HEK293 (cell line): Measurements from ENCODE around the gene EHD1.

ENCODE experiments used
- CTCF ChIA-PET: fragments of 350-600 bp; formaldehyde crosslinking; extraction: SDS; loops from one replicate; lab custom pipeline; 2021; ENCODE audit warnings: antibody characterized with exemption; lab: Yijun Ruan, JAX
- POLR2A ChIA-PET: fragments of 300-600 bp; formaldehyde crosslinking; extraction: SDS; loops from one replicate; lab custom pipeline; 2020; ENCODE audit warnings: antibody characterized with exemption, inconsistent platforms; lab: Yijun Ruan, JAX
- H3K27ac ChIP-seq: fragments of 200-500 bp; sonication (Bioruptor generic); 2 replicates; pipeline ENCODE4 v1.5.1; 2014; ENCODE audit warnings: low read depth, low read length, control low read depth, inconsistent platforms; ENCODE audit errors: extremely low read depth
- H3K36me3 ChIP-seq, 2 experiments: fragments of 200-500 bp in 1 of 2; sonication (Bioruptor generic) in 1 of 2; 1 replicate in 1 of 2; 2 replicates in 1 of 2; pipeline ENCODE4 v1.5.1; 2014 to 2017; ENCODE audit warnings: inconsistent platforms in 2 of 2, low read length in 2 of 2; ENCODE audit not compliant: control insufficient read depth in 2 of 2, insufficient read depth in 1 of 2
- H3K4me1 ChIP-seq: fragments of 200-500 bp; sonication (Bioruptor generic); 2 replicates; pipeline ENCODE4 v1.5.1; 2014; ENCODE audit warnings: mild to moderate bottlenecking, low read length, inconsistent platforms; ENCODE audit not compliant: control insufficient read depth, insufficient read depth
- H3K4me3 ChIP-seq: 2 replicates; pipeline ENCODE4 v1.5.1; 2011; ENCODE audit warnings: low read depth, mild to moderate bottlenecking, control low read depth, low read length, moderate library complexity
- H3K9me3 ChIP-seq: fragments of 200-500 bp; sonication (Bioruptor generic); 2 replicates; pipeline ENCODE4 v1.5.1; 2014; ENCODE audit warnings: low read depth, low read length, inconsistent platforms; ENCODE audit not compliant: control insufficient read depth, insufficient read depth
- AEBP2 ChIP-seq: fragments of 450-650 bp; formaldehyde crosslinking; IDR thresholded peaks from 2 replicates; pipeline ENCODE4 v1.5.1; 2016; ENCODE audit warnings: missing biosample characterization, missing genetic modification characterization, borderline replicate concordance
- KLF16 ChIP-seq: fragments of 450-650 bp; formaldehyde crosslinking; IDR thresholded peaks from 2 replicates; pipeline ENCODE4 v1.5.1; 2017; ENCODE audit warnings: missing biosample characterization, missing genetic modification characterization
- MYNN ChIP-seq: fragments of 450-650 bp; formaldehyde crosslinking; IDR thresholded peaks from 2 replicates; pipeline ENCODE4 v1.5.1; 2016; ENCODE audit warnings: missing biosample characterization, missing genetic modification characterization, borderline replicate concordance
- SP2 ChIP-seq: fragments of 450-650 bp; formaldehyde crosslinking; IDR thresholded peaks from 2 replicates; pipeline ENCODE4 v1.5.1; 2016; ENCODE audit warnings: missing biosample characterization, missing genetic modification characterization
- ZBTB48 ChIP-seq: fragments of 450-650 bp; formaldehyde crosslinking; IDR thresholded peaks from 2 replicates; pipeline ENCODE4 v1.5.1; 2016; ENCODE audit warnings: missing biosample characterization, missing genetic modification characterization
- ZNF19 ChIP-seq: fragments of 450-650 bp; formaldehyde crosslinking; IDR thresholded peaks from 2 replicates; pipeline ENCODE4; 2016; ENCODE audit warnings: missing biosample characterization, missing genetic modification characterization, low read depth
- ZNF221 ChIP-seq: fragments of 450-650 bp; formaldehyde crosslinking; IDR thresholded peaks from 2 replicates; pipeline ENCODE4 v1.5.1; 2017; ENCODE audit warnings: missing biosample characterization, missing genetic modification characterization, borderline replicate concordance
- ZNF223 ChIP-seq: fragments of 450-650 bp; formaldehyde crosslinking; IDR thresholded peaks from 2 replicates; pipeline ENCODE4 v1.5.1; 2016; ENCODE audit warnings: missing biosample characterization, missing genetic modification characterization
- ZNF280C ChIP-seq: fragments of 450-650 bp; formaldehyde crosslinking; IDR thresholded peaks from 2 replicates; pipeline ENCODE4 v1.5.1; 2016; ENCODE audit warnings: missing biosample characterization, missing genetic modification characterization
- ZNF302 ChIP-seq: fragments of 450-650 bp; formaldehyde crosslinking; IDR thresholded peaks from 2 replicates; pipeline ENCODE4 v1.5.1; 2016; ENCODE audit warnings: missing biosample characterization, missing genetic modification characterization, low read depth
- ZNF449 ChIP-seq: fragments of 450-650 bp; formaldehyde crosslinking; IDR thresholded peaks from 2 replicates; pipeline ENCODE4 v1.5.1; 2017; ENCODE audit warnings: missing biosample characterization, mild to moderate bottlenecking, missing genetic modification characterization, moderate library complexity
- ZNF514 ChIP-seq: fragments of 450-650 bp; formaldehyde crosslinking; IDR thresholded peaks from 2 replicates; pipeline ENCODE4 v1.5.1; 2016; ENCODE audit warnings: missing biosample characterization, missing genetic modification characterization
- ZNF664 ChIP-seq: fragments of 450-650 bp; formaldehyde crosslinking; IDR thresholded peaks from 2 replicates; pipeline ENCODE4 v1.5.1; 2016; ENCODE audit warnings: missing biosample characterization, missing genetic modification characterization
- ZNF747 ChIP-seq: fragments of 450-650 bp; formaldehyde crosslinking; IDR thresholded peaks from 2 replicates; pipeline ENCODE4 v1.5.1; 2016; ENCODE audit warnings: missing biosample characterization, missing genetic modification characterization
- ZNF76 ChIP-seq: fragments of 450-650 bp; formaldehyde crosslinking; IDR thresholded peaks from 2 replicates; pipeline ENCODE4; 2016; ENCODE audit warnings: low read depth, missing biosample characterization, missing genetic modification characterization, borderline replicate concordance
- TF ChIP-seq, protein P1 (sequence below): fragments of 450-650 bp; formaldehyde crosslinking; optimal IDR thresholded peaks from 2 replicates; pipeline ENCODE3; 2016; ENCODE audit warnings: missing biosample characterization, mild to moderate bottlenecking, missing genetic modification characterization
- TF ChIP-seq, protein P2 (sequence below): fragments of 450-650 bp; formaldehyde crosslinking; IDR thresholded peaks from 2 replicates; pipeline ENCODE4 v1.5.1; 2016; ENCODE audit warnings: missing biosample characterization, missing genetic modification characterization
- TF ChIP-seq, protein P3 (sequence below): fragments of 450-650 bp; formaldehyde crosslinking; IDR thresholded peaks from 2 replicates; pipeline ENCODE4 v1.5.1; 2016; ENCODE audit warnings: missing biosample characterization, missing genetic modification characterization
- TF ChIP-seq, protein P4 (sequence below): fragments of 450-650 bp; formaldehyde crosslinking; IDR thresholded peaks from 2 replicates; pipeline ENCODE4 v1.5.1; 2016; ENCODE audit warnings: missing biosample characterization, missing genetic modification characterization

The EHD1 gene

DNA sequence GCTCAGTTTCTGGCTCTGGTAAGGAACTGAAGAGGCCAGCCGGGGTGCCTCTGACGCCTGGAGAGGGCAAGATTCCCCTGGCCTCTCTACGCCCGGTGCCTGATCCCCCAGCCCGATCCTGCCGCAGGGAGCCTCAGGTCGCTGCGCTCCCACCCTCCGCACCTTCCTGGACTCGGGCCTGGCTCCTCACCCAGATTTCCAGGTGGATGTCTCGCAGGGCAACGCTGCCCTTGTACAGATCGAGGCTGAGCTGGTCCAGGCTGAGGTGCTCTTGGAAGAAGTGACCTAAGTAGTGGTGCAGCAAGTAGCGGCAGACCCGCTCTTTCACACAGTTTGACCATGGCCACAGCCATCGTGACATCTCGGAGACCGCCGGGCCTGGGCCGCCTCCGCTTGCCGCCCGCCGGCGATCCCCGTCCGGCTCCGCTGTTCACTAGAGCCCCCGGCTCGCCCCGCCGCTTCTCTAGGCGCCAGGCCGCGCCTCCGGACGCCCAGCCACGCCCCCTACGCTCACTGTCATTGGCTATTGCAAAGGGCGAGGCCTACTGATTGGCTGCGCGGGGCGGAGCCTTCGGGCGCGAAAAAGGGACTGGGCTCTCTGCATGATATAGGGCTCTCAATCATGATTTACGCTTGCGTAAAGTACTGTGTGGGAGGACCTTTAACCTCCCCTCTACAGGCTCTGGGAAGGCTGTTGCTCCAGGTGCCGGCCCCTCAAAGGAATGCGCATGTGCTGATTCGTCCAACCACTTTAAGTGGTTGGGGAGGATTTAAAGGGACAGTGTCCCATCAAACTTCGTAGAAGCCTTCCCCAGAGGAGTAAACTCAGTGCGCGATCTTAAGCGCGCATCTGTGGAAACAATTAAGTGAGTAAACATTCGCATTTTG lies 38.6 kb upstream of the EHD1 start, which contains the start of gene ATG2A (continued):
- TF ChIP-seq ZNF280C (tag by site-specific recombination), result no peak
- peak; percentile 87 for TF ChIP-seq KLF16 (tag by site-specific recombination)
- TF ChIP-seq, protein P1, sequence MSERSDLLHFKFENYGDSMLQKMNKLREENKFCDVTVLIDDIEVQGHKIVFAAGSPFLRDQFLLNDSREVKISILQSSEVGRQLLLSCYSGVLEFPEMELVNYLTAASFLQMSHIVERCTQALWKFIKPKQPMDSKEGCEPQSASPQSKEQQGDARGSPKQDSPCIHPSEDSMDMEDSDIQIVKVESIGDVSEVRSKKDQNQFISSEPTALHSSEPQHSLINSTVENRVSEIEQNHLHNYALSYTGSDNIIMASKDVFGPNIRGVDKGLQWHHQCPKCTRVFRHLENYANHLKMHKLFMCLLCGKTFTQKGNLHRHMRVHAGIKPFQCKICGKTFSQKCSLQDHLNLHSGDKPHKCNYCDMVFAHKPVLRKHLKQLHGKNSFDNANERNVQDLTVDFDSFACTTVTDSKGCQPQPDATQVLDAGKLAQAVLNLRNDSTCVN (tag by site-specific recombination), result peak; percentile 39
- peak; percentile 93 for TF ChIP-seq SP2 (tag by site-specific recombination)

DNA sequence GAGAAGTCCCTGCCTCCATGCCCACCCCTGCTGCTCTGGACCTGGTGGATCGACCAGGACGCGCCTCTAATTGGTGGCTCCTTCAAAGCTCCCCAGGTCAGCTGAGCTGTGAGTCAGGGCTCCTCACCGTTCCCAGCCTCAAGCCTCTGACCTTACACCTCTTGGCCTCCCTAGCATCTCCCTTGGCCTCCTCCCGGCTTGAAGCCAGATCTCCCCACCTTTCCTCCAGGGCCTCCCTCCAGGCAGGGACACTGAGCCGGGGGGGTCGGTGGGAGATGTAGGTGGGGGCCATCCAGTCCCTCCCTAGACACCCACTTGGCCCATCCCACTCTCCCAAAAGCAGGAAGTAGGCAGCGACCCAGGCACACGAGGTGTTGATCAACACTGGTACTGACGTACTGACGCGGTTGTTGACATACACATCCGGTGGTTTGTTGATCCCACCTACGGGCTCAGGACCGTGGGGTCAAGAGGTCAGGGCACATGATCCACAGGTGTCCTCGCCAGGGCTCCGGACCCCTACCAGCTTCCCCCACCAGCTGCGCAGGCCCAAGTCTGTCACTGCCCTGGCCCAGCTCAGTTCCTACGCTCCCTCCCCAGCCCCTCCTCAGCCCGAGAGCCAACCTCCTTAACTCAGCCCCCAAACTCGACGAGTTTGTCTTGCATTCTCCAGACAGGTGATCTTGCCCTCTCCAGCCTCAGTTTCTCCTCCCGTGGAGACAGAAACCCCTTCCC lies 37.8 kb upstream of the EHD1 start:
- peaks cover 0 to 32% of the 10 kb centered on the region in 2 experiments; a peak in 1 of 3 replicates for H3K36me3 ChIP-seq
- no peaks in the 10 kb centered on the region for H3K4me1 ChIP-seq
- H3K9me3 ChIP-seq, result no peaks in the 10 kb centered on the region
- peak overlapping the region; percentile 86 for H3K4me3 ChIP-seq
- CTCF ChIA-PET, result interaction anchor here (0.5 to 1.4 kb wide), 6 partner anchors 22 to 115 kb away, joined by 3 to 5 read pairs (median 4); partner anchors contain the start of gene BATF2
- POLR2A ChIA-PET, result interaction anchor here (0.6 to 1.3 kb wide), 3 partner anchors 16 to 138 kb away, joined by 3 to 4 read pairs (median 4); partner anchors contain the start of gene SF1
- H3K27ac ChIP-seq, result peak overlapping the region; percentile 63
- TF ChIP-seq ZNF76, result no peak
- TF ChIP-seq AEBP2, result no peak
- TF ChIP-seq, protein P2, sequence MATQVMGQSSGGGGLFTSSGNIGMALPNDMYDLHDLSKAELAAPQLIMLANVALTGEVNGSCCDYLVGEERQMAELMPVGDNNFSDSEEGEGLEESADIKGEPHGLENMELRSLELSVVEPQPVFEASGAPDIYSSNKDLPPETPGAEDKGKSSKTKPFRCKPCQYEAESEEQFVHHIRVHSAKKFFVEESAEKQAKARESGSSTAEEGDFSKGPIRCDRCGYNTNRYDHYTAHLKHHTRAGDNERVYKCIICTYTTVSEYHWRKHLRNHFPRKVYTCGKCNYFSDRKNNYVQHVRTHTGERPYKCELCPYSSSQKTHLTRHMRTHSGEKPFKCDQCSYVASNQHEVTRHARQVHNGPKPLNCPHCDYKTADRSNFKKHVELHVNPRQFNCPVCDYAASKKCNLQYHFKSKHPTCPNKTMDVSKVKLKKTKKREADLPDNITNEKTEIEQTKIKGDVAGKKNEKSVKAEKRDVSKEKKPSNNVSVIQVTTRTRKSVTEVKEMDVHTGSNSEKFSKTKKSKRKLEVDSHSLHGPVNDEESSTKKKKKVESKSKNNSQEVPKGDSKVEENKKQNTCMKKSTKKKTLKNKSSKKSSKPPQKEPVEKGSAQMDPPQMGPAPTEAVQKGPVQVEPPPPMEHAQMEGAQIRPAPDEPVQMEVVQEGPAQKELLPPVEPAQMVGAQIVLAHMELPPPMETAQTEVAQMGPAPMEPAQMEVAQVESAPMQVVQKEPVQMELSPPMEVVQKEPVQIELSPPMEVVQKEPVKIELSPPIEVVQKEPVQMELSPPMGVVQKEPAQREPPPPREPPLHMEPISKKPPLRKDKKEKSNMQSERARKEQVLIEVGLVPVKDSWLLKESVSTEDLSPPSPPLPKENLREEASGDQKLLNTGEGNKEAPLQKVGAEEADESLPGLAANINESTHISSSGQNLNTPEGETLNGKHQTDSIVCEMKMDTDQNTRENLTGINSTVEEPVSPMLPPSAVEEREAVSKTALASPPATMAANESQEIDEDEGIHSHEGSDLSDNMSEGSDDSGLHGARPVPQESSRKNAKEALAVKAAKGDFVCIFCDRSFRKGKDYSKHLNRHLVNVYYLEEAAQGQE (tag by site-specific recombination), result no peak
- TF ChIP-seq ZNF19, result no peak
- no peak for TF ChIP-seq ZNF449 (tag by site-specific recombination)
- no peak for TF ChIP-seq ZNF223
- no peak for TF ChIP-seq ZNF664 (tag by site-specific recombination)
- TF ChIP-seq ZNF747 (tag by site-specific recombination), result no peak
- TF ChIP-seq ZNF221 (tag by site-specific recombination), result no peak
- TF ChIP-seq, protein P3, sequence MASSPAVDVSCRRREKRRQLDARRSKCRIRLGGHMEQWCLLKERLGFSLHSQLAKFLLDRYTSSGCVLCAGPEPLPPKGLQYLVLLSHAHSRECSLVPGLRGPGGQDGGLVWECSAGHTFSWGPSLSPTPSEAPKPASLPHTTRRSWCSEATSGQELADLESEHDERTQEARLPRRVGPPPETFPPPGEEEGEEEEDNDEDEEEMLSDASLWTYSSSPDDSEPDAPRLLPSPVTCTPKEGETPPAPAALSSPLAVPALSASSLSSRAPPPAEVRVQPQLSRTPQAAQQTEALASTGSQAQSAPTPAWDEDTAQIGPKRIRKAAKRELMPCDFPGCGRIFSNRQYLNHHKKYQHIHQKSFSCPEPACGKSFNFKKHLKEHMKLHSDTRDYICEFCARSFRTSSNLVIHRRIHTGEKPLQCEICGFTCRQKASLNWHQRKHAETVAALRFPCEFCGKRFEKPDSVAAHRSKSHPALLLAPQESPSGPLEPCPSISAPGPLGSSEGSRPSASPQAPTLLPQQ (tag by site-specific recombination), result no peak
- TF ChIP-seq MYNN, result no peak
- TF ChIP-seq, protein P4, sequence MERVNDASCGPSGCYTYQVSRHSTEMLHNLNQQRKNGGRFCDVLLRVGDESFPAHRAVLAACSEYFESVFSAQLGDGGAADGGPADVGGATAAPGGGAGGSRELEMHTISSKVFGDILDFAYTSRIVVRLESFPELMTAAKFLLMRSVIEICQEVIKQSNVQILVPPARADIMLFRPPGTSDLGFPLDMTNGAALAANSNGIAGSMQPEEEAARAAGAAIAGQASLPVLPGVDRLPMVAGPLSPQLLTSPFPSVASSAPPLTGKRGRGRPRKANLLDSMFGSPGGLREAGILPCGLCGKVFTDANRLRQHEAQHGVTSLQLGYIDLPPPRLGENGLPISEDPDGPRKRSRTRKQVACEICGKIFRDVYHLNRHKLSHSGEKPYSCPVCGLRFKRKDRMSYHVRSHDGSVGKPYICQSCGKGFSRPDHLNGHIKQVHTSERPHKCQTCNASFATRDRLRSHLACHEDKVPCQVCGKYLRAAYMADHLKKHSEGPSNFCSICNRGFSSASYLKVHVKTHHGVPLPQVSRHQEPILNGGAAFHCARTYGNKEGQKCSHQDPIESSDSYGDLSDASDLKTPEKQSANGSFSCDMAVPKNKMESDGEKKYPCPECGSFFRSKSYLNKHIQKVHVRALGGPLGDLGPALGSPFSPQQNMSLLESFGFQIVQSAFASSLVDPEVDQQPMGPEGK, result peak; percentile 78
- no peak for TF ChIP-seq ZNF514 (tag by site-specific recombination)
- peak; percentile 50; the same call in 1 of the 2 replicates for TF ChIP-seq ZBTB48 (tag by site-specific recombination)
- TF ChIP-seq ZNF302, result no peak
